Lung microvascular endothelial cell (primary cell): ENCODE results near the gene NRP1. TPM values are rescaled to one million over a fixed set of nuclear protein-coding genes. Genes with fewer than 3 reads are reported as not detected.
"Not testable (repeated sequence)": the region's sequence is repeated elsewhere in the genome, so short reads cannot be mapped to it uniquely, and the experiment has no call there.

Source experiments
- DNase-seq, 2 donors: peaks; one replicate each; pipeline versions ENCODE4 v3.0.0 to v3.0.0-alpha.2; 2010; ENCODE audit warnings: low read depth in 2 of 2
- total RNA-seq: library from RNA; depleted of rRNA; stranded (reverse); fragments of >200 nt; gene quantifications from 2 replicates; pipeline ENCODE4 v1.2.1, GENCODE V29; 2014

Gene NRP1
- 6.5 and 64.1 TPM in 2 replicates for total RNA-seq

DNA sequence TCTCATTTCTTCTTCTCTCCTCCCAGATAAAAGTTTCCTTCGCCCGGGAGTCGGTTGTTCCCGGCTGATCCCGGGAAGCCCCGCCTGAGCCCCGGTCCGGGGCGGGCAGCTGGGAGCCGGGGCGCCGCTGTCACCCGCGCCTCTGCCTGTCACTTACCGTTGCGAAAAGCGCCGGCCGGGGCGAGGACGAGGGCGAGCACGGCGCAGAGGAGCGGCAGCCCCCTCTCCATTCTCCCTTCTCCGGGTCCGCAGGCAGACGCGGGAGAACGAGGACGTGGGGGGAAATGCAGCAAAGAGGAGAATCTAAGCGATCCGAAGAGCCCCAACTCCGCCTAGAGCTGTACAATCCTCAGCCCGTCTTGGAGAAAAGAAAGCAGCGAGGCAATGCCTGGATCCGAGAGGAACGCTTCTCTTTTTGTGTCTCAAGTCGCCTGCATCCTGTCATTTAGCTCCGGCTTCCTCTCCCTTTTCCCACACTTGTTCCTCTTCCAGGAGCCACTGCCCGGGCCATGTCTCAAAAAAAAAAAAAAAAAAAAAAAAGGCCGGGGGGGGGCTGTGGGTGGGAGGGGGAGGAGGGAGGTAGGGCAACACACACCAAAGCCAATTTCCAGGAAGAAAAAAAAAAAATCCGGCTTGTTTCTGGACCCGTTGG, at the start of gene NRP1:
NRP1 (minus strand) TSS at position 515 of the 652 bp plus-strand sequence; CDS start at position 230, 285 bp downstream.
- peak in 1 of 2 donors; percentile 45 for DNase-seq

GRCh38 chr10:33384201-33384600, 49.7 kb upstream of the NRP1 start:
- DNase-seq, result not testable (repeated sequence)

DNA sequence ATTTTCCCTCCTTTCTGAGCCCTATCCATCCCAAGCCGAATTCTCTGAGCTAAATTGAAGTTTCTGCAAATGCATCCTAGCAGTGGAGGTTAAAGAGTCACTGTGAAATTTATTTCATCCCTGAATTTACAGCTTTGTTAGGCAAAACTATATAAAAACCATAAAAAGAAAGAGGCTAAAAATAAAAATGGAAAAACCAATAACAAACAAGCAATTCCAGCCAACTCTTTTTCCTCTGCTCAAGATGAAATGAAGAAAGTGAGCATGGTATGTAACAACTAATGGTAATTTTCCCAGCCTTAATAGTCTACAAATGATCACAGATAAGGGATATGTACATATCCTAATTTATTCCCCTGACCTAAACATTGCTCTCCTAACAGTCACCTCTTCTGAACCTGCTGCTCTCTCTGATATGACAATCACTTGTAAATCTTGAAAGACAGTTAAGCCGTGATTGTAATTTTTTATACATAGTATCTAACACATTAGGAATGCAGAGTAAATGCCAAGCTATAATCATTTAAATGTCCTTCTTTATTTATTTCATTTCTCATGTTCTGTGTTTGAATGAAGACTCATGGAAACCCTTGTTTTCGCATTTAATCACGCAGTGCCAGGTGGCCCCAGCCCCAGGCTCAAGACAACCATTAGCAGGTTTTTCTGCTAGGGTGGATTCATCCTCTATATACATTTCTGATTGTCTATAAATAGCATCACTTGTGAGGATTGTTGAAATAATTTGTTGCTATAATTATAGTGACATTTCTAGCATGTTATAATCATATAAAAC, 48.6 kb upstream of the NRP1 start:
- no peak for DNase-seq

- DNase-seq, result no peak
Observed at GRCh38 chr10:33382216-33382600, 47.7 kb upstream of the NRP1 start.

DNA sequence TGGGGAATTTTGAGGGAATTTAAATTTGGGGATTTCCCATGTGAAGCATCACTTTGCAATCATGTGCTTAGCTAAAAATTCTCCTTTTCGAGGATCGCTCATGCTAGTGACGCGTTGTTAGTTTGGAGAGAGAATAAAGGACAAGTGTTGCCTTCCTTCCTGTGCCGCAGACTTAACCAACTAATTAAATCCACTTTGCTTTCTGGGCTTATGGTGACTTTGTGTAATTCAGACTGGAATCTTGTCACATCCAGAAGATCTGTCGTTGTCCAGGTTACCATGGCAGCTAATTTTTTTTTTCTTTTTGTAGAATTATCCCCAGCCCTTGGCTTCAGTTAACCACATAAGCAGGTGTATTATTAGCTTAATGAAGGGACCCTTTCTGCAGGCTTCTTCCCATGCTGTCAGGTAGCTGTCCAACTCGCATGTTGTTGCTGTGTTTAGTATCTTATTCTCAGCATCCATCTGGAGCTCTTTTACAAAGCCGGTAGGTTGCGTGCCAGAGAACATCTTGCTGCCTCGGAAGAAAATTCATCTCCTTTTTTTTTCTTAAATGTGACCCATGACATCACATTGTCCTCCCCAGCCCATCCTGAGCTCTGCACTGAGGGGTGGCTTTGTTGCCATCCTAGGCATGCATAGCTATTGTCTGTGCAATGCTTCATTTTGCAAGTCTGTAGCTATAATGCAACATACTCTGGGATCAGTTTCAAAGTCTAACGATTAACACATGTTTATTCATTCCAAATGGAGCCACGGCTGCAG, 47.2 kb upstream of the NRP1 start:
- DNase-seq, result no peak

- peak in 1 of 2 donors; percentile 9 for DNase-seq
Observed at GRCh38 chr10:33377658-33378025, 43.2 kb upstream of the NRP1 start.

- DNase-seq, result peak; percentile 10 to 55
Observed at GRCh38 chr10:33376976-33377657, 42.6 kb upstream of the NRP1 start.

DNA sequence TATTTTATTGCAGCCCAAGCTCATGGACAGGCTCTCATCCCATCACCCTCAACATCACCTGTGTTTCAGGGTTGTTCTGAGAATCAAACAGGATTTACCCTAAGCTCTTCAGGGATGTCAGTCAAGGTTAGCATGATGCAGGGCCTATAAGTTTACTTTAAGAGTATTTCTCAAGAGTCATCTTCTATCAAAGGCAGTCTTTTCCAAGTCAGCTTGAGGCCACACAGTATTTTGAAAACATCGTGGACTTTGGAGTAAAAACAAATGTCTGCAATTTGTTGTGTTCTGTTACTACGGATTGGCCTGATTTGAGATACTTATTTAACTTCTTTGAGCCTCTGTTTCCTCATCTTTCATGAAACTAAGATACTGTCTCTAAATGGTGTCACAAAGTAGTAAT, 42.0 kb upstream of the NRP1 start:
- DNase-seq, result no peak

- no peak for DNase-seq
Observed at GRCh38 chr10:33373263-33373662, 38.8 kb upstream of the NRP1 start.

DNA sequence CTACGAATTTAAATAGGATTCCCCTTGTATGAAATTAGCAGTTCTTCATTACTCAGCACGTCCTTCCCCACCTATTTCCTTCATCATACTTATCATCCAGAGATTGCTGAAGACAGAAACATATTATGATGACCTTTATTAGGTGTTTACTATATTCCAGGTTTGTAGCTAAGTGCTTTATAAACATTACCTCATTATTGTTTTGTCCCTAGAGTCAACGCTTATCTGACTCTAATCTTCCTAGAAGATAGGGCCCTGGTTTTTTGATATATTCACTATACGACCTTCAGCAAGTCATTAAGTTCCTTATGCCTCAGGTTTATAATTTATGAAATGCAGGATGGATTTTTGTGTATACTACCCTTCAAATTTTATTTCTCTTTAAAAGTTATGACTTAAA, 36.8 kb upstream of the NRP1 start:
- DNase-seq, result no peak

- DNase-seq, result no peak
Observed at GRCh38 chr10:33370434-33370930, 36.0 kb upstream of the NRP1 start.

DNA sequence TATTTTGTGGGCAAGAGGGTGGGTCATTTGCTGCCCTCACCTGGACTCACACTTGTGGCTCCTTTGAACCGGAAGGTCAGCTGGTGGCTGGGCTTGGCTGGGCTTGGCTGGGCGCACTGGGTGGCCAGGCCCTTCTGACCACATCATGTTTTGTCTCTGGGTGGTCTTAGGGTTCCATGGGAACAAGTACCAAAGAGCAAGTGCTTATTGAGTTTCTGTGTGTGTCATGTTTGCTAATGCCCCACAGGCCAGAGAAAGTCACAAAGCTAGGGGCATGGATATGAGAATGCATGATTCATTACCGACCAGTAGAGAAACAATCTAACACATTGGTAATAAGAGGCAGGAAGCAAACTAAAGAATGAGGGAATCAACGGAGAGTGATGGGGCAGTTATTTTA, 33.6 kb upstream of the NRP1 start:
- no peak for DNase-seq

DNA sequence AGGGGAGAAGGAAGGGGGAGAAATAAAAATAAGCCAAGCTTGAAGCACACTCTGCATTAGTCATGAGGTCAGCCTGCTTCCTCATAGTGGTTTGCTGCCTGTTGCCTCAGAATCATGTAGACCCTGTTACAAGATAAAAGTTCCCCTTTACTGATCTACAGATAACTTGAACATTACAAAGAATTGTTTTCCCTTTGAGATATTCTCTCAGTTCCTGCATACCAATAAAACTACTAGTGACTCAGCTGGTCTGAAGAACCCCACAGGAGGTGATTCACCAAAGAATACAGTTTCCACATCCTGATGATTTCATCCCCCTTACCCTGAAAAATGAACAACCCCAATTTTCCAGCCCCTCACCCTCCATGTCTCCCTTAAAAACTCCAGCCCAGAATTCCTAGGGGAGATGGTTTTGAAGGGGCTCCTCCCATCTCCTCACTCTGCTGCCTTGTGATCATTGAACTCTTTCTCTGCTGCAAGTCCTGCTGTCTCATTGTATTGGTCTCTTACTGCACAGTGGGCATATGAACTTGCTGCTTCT, 31.5 kb upstream of the NRP1 start:
- peak in 1 of 2 donors; percentile 95 for DNase-seq

GRCh38 chr10:33365301-33365700, 30.8 kb upstream of the NRP1 start:
- DNase-seq, result no peak

GRCh38 chr10:33363106-33363505, 28.6 kb upstream of the NRP1 start:
- DNase-seq, result no peak

GRCh38 chr10:33358016-33358415, 23.5 kb upstream of the NRP1 start:
- DNase-seq, result no peak

DNA sequence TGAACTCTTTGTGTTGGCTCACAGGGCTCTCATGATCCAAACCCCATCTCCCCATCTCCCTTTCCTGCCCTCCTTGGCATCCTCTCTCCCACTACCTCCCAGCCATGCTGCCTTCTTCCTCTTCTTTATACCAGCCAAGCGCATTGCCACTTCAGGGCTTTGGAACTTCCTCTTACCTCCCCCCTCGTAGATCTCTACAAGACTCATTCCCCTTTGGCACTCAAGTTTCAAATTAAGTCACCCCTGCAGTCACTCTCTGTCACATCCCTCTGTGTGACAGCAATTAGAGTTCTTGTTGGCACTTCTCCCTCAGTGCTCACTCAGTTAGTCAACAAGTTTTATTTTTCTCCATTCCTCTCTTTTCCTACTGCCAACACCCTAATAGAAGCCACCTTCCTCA, 20.8 kb upstream of the NRP1 start:
- no peak for DNase-seq

GRCh38 chr10:33353853-33354252, 19.4 kb upstream of the NRP1 start:
- no peak for DNase-seq

DNA sequence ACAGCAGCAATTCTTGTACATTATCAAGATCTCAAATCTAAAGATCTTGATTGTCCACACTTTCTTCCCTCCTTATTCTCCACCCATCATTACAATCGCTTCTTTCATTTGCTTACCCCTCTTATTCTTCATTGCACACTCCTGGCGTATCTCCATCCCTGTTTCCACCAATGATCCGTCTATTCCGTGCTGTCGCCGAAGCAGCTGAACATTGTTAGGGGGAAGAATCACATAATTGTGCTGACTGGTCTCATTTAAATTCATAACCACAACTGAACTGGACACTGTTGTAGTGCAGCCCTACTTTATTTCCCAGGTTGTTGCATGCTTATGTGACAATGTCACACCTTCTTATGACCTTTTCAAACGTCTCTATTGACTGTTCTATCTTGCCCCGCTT, 18.9 kb upstream of the NRP1 start:
- DNase-seq, result no peak

DNA sequence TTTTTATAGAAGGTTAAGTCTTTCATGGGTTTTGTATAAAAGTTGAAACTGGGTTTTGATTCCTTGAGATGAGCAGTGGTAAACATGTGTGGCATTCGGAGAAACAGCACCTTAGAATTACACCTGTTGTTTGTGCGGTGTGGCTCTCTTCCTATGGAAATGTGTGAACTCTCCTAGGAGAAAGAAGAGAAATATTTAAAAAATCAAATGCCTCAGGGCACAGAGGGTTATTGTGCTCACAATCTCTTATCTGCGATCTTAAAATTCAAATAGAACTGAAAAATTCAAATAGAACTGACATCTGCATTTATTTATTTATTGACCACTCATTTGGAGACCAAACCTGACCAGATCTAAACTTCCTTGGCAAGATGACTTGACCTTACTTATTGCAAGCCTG, 18.1 kb upstream of the NRP1 start:
- DNase-seq, result no peak

- peak; percentile 44 to 68 for DNase-seq
Observed at GRCh38 chr10:33352175-33352574, 17.7 kb upstream of the NRP1 start.
